Suprapubic skin (tissue), 4 donors: Measurements from ENCODE around the gene RNF8.

ENCODE experiments used
- CTCF ChIP-seq, 2 donors: fragments of 200-600 bp in 1 of 2; fragments of 450-650 bp in 1 of 2; sonication (generic) in 1 of 2; IDR thresholded peaks; one replicate each; pipeline ENCODE4 v1.5.1; 2016 to 2019; ENCODE audit warnings: antibody characterized with exemption in 2 of 2, mild to moderate bottlenecking in 1 of 2, moderate library complexity in 1 of 2
- EP300 ChIP-seq: sonication (generic); formaldehyde crosslinking; IDR thresholded peaks from one replicate; pipeline ENCODE4 v1.6.1; 2017; ENCODE audit warnings: antibody characterized with exemption
- POLR2A ChIP-seq, 2 donors: fragments of 450-650 bp; IDR thresholded peaks; one replicate each; pipeline ENCODE4 v1.6.1; 2017; ENCODE audit warnings: antibody characterized with exemption in 2 of 2, mild to moderate bottlenecking in 2 of 2, moderate library complexity in 2 of 2
- POLR2AphosphoS5 ChIP-seq, 3 donors: sonication (generic); formaldehyde crosslinking; IDR thresholded peaks; one replicate each; pipeline ENCODE4 v1.6.1; 2017; ENCODE audit warnings: antibody characterized with exemption in 3 of 3

GRCh38 chr6:37435373-37435772, 81.6 kb downstream of the RNF8 start:
- TF ChIP-seq POLR2A (IDR thresholded peaks at IDR 0.05), result no peak
- no peak for TF ChIP-seq POLR2AphosphoS5 (IDR thresholded peaks at IDR 0.05)
- TF ChIP-seq CTCF (IDR thresholded peaks at IDR 0.05), result no peak
- TF ChIP-seq EP300, result no peak
